ENCODE results near the gene RPS3.

- TF ChIP-seq, protein P1, sequence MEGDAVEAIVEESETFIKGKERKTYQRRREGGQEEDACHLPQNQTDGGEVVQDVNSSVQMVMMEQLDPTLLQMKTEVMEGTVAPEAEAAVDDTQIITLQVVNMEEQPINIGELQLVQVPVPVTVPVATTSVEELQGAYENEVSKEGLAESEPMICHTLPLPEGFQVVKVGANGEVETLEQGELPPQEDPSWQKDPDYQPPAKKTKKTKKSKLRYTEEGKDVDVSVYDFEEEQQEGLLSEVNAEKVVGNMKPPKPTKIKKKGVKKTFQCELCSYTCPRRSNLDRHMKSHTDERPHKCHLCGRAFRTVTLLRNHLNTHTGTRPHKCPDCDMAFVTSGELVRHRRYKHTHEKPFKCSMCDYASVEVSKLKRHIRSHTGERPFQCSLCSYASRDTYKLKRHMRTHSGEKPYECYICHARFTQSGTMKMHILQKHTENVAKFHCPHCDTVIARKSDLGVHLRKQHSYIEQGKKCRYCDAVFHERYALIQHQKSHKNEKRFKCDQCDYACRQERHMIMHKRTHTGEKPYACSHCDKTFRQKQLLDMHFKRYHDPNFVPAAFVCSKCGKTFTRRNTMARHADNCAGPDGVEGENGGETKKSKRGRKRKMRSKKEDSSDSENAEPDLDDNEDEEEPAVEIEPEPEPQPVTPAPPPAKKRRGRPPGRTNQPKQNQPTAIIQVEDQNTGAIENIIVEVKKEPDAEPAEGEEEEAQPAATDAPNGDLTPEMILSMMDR (conservative IDR thresholded peaks at IDR 0.05 in 1 of 2, IDR thresholded peaks at IDR 0.05 in 1 of 2; ENCODE audit: extremely low read depth in 1 of 2, insufficient read depth in 1 of 2, low read depth in 1 of 2, low read length in 2 of 2) = no peak
- TF ChIP-seq EZH2 (IDR thresholded peaks at IDR 0.05; ENCODE audit: borderline replicate concordance, low read length) = no peak
These were observed 412 bp upstream of the RPS3 start for GRCh38 chr11:75398906-75399305.

Data from mammary epithelial cell (primary cell).